Measurements from ENCODE around the gene SH3TC1.

SH3TC1 gene

GRCh38 chr4:8181844-8182243 lies 17.2 kb upstream of the SH3TC1 start:
- no peak for DNase-seq

DNA sequence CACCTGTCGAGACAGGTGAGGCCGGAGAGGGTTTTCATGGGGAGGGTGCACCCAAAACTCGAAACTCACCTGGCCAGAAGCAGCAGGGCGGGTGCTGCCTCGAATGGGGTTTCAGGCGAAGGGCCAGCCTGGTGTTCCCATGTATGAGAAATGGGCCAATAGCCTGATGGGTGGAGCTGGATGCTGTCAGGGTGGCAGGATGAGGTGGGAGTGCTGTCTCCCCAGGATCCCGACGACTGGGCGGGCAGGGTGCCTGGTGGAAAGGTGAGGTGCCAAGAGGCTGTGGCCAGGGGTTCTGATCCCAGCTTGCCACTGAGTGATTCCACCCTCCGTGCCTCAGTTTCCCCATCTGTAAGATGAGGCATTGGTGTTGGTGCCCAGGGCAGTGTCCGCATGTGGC lies 16.8 kb upstream of the SH3TC1 start:
- no peak for DNase-seq

- DNase-seq, result no peak
Measured at GRCh38 chr4:8182858-8183725, 16.0 kb upstream of the SH3TC1 start.

- no peak for DNase-seq
Measured at GRCh38 chr4:8184061-8184460, 15.0 kb upstream of the SH3TC1 start.

- DNase-seq, result no peak
Measured at GRCh38 chr4:8185295-8185694, 13.8 kb upstream of the SH3TC1 start.

GRCh38 chr4:8185930-8186329 lies 13.2 kb upstream of the SH3TC1 start:
- DNase-seq, result no peak

DNA sequence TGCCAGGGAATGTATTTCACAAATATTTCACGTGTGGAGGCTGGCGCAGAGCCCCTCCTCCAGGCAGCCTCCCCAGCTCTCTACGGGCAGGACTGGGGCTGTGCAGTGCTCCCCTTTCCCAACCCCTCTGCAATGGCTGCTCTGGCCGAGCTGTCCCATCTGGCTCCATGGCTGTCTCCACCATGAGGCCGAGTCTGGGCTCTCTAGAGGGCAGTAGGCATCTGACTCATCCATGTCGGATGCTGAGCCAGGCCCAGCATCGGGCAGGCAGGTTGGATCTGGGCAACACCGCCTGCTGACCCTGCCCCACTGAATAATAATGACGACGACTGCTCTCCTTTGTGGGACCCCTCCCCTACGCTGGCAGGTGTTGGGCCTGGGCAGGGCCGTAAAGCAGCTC lies 11.0 kb upstream of the SH3TC1 start:
- no peak for DNase-seq

DNA sequence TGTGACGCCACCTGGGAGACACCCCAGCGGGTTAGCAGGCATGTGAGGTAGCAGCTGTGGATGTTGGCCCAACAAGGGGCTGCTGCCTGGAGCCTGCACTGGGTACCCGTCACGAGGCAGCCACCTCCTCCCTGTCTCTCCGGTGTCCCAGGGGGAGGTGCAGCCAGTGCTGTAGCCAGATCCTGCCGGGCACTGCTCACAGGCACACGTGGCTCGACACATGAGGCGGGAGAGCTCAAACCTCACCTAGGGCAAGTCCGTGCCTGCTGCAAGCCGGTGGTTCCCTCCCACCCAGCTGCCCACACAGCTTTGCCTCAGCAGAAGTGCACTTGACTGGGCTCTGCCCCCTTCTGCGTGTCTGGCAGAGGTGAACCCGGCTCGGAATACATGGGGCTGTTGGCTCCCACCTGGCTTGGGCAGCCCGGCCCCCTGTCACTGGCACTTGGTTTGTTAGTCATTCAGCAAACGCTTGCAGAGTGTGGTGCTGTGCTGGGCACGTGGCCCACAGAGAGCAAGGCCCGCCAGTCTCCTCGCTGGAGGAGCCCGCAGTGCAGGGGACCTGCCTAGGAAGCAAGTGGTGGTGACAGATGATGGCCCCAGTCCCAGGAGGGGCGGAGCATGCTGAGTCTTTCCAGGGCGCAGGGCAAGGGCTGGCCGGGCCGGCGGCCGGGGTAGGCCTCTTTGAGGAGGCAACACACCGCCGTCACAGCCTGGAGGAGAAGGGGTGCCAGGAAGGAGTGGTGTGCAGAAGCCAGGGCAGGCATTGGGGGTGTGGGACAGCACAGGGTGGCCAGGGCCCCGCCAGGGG lies 10.1 kb upstream of the SH3TC1 start:
- DNase-seq, result peak; percentile 84

GRCh38 chr4:8189551-8190466 lies 9.3 kb upstream of the SH3TC1 start:
- no peak for DNase-seq

DNA sequence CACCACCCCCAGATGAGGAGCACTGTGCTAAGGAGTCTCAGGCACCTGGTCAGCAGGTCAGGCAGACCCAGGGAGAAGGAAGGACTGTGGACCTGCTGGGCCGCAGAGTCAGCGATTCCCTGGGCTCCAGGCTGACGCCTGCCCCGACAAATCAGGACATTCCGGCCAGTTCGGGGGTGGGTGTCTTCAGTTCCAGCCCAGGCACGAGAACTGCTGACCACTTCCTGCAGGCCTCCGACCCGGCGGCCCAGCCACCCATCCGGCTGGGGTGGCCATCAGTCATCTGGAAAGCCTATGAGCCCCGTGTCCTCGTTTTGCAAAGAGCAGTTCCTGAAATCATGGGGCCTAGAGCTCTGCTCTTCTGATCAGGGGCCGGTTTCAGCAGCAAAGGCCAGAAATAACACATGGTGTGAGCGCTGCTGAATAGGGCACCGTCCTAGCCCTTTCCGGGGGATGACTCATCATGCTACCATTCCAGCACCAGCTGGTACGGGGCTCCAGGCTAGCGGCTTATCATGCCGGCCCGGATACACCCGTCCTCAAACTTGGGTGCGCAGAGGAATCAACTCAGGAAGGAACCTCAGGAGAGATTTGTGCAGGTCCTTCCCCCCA lies 7.8 kb upstream of the SH3TC1 start:
- no peak for DNase-seq

DNA sequence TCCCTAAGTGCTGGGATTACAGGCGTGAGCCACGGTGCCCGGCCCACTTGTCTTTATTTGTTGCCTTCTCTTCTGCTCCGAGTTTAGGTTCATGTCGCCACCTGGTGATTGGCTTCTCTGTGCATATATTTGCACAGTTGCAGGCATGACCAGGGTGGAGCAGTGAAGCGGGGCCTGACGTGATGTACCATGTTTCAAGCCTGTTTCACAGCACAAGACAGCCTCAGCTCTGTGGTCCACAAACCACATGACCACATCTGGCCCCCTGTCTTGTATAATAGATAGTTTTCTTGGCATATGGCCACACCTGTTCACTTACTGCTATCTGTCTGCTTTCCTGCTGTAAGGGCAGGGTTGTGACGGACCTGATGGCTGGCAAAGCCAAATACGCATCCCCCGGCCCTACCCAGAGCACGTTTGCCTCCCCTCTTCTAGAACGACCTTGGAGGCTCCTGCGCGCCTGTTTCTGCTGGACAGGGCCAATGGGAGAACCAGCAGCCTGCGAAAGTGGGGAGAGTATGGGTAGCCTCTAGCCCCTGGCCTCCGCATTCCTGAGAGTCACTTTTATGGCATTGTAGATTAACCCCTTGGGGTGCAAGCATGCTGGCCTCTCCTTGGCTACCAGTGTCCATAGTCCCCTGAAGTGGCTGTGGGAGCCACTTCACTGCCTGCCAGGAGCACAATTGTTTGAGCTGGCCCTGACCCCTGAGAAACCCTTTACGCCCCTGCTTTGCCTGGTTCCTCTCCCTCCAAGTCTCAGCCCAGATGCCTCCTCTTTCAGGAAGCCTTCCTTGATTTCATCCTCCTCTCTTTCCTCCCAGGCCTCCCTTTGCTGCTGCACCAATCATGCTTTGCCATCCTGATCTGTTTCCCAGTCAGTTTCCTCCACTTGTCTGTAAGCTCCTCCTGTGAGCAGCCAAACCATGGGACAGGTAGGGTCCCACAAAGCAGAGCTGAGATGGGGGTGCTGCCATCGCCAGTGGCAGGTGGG lies 6.0 kb upstream of the SH3TC1 start:
- DNase-seq, result peak; percentile 36

DNA sequence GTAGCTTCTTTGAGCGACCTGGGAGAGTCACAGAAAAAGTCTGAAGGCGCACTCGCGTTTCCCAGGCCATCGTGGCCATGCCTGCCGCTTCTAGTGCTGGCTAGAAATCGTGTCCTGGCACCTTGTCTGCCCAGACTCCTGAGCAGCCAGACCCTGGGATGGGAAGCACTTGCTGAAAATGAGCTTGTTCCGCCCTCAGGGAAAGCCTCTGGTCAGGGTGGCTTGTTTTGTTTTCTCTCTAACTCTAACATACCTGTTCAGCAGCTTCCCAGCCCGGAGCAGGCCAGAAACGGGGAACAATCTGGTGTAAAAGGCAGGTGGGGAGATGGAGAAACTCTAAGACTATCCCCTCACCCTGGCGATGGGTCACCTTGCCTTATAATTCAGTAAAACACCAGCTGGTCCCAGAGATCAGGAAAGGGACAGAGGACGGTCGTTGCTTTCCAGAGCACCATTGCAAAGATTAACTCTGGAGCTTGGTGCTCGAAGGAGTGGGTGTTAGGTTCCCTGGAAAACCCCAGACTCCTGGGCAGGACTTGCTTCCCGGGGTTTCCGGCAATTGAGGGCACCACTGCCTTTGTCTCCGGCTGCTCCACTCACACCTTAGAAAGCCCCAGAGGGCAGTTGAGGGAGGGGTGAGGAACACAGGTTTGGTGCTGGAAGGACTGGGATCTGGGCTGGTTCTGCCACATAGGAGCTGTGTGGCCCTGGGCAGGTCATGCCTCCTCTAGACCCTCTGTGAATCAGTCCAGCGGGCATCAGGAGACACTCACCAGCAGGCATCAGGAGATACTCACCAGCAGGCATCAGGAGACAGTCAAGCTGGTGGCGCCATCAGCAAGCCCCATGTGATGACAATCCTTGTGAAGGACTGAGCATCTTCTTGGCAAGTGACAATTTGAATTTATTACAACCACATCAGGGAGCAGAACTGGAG lies 4.5 kb upstream of the SH3TC1 start:
- no peak for DNase-seq

GRCh38 chr4:8195431-8195830 lies 3.7 kb upstream of the SH3TC1 start:
- no peak for DNase-seq

GRCh38 chr4:8195841-8196458 lies 3.1 kb upstream of the SH3TC1 start:
- no peak for DNase-seq

DNA sequence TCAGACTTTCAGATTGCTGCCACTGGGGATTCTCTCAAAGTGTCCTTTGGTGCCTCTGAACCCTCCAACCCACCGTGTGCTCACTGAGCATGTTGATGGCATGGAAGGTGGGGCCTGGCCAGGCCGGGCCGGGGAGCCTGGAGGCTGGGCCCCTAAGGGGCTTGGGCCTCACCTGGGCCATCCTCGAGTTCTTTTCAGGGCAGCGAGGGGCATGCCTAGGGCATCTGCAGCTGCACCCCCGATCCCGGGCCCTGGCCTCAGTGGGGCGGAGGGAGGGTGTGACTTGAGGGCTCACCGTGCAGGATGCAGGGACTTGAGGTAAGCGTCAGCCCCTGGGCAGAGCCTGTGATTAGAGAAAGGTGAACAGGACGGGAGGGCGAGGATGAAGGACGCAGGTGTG lies 1.6 kb upstream of the SH3TC1 start:
- no peak for DNase-seq

- DNase-seq, result no peak
Measured at GRCh38 chr4:8198206-8198905, 734 bp upstream of the SH3TC1 start.

DNA sequence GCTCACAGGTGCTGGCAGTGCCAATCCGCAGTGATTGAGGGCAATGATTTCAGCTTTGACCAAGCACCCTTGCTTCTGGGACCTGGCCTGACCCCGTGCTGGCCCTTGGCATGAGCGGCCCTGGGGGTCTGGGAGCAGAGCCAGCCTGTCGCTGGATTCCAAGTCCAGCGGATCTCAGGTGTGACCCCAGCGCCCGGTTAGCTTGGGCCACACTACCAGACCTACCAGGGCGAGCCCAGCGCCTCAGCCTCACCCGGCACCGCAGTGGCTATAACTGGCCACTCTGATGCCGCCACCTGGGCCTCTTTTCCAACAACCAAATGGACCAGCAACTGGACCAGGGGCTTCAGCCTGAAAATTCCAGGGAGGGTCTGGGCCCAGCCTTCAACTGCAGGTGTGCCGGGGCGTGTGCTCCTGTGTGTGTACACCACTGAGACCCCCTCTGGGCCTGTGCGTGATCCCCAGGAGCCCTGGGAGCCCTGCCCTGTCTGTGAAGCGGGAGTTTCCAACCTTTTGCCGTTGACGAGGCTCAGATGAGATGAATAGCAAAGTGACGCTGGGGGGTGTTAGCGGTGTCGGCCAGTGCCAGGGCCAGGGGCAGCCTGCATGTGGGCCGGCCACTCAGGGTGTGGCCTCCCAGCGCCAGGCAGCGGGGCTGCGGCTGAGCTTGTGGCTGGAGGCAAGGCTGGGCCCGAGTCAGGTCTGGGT lies 658 bp downstream of the SH3TC1 start:
- no peak for DNase-seq

DNA sequence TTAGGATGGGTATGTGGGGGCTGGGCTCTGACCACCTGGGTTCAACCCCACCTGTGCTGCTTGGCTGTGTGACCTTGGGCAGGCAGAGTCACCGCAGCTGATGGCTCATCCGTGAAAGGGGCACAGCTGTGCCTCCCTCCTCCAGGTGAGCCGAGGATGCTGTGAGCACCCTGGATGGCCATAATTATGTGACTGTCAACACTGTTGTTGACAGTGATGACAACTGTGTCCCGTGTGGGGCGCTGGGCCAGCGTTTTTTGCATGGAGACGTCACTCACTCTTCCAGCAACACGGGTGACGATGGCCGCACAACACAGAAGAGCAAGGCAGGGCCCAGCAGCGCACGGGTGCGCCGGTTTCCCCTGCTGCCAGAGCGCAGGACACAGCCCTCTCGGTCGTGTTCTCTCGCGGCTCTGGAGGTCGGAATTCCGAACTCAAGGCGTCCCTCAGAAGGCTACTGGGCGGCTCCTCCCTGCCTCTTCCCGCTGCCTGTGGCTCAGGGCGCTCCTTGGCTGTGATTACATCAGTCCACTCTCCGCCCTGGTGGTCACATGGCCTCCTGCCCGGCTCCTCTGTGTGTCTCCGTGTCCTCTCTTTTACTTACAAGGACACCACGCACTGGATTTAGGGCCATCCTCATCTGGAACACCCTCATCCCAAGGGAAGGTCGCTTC lies 1.3 kb downstream of the SH3TC1 start:
- no peak for DNase-seq
